Measurements from ENCODE around the gene PTPRG. TPM values are rescaled to one million over a fixed set of nuclear protein-coding genes. Genes with fewer than 3 reads are reported as not detected.

Gene PTPRG
- total RNA-seq, 1 experiment from 2014 or later: 69.3 TPM

- peaks cover 8% of the 10 kb centered on the region for H3K4me1 ChIP-seq (ENCODE audit: insufficient read depth, low read length)
- no peaks in the 10 kb centered on the region for H3K27me3 ChIP-seq (ENCODE audit: insufficient read depth, low read length)
- no peak overlapping the region for H3K14ac ChIP-seq (ENCODE audit: insufficient read depth, low read length)
- H3K4me1 Mint-ChIP-seq: peaks cover 17 to 22% of the 10 kb centered on the region in 2 experiments
- H2AK5ac ChIP-seq (ENCODE audit: insufficient read length, low read length): no peak overlapping the region
- peaks cover 2 to 3% of the 10 kb centered on the region in 2 experiments; a peak in 3 of 5 replicates for H3K9me3 Mint-ChIP-seq
- no peaks in the 10 kb centered on the region for H3K23me2 ChIP-seq (ENCODE audit: insufficient read length, low read depth, low read length, poor library complexity, severe bottlenecking)
- H3K4me2 ChIP-seq (ENCODE audit: insufficient read depth, insufficient read length, low read length): no peak overlapping the region
- no peak overlapping the region for H3K4ac ChIP-seq (ENCODE audit: low read depth, low read length)
- H2BK20ac ChIP-seq (ENCODE audit: low read depth, low read length, poor library complexity, severe bottlenecking): no peak overlapping the region
- WGBS (ENCODE audit: extremely low coverage, insufficient read length, low lambda C conversion rate): no CpG with 5 or more reads among the region's 3 CpGs
- H3K36me3 Mint-ChIP-seq (ENCODE audit: insufficient read depth in 1 of 3, low read depth in 3 of 3): peaks cover 32 to 49% (median 34%) of the 10 kb centered on the region in 3 experiments
- no peak overlapping the region for H2BK15ac ChIP-seq (ENCODE audit: low read depth, low read length)
- H3K79me2 ChIP-seq (ENCODE audit: insufficient read depth, low read length): peaks cover 63% of the 10 kb centered on the region
- H3K27ac ChIP-seq (ENCODE audit: insufficient read length, low read depth, low read length): no peak overlapping the region
- no peak overlapping the region for H3K23ac ChIP-seq (ENCODE audit: insufficient read length, low read depth, low read length)
- H4K5ac ChIP-seq (ENCODE audit: insufficient read length, low read depth, low read length): no peak overlapping the region
- no peak overlapping the region for H2BK12ac ChIP-seq (ENCODE audit: insufficient read length, low read depth, low read length)
- no peak overlapping the region for H3K18ac ChIP-seq (ENCODE audit: insufficient read length, low read depth, low read length)
- H3K79me1 ChIP-seq (ENCODE audit: insufficient read depth, low read depth, low read length, poor library complexity, severe bottlenecking): peaks cover 15% of the 10 kb centered on the region
- H3K27me3 Mint-ChIP-seq (ENCODE audit: low read depth): no peaks in the 10 kb centered on the region
- H3K9me3 ChIP-seq (ENCODE audit: control insufficient read depth, low read depth, low read length): no peaks in the 10 kb centered on the region
- no peaks in the 10 kb centered on the region for H4K20me1 ChIP-seq (ENCODE audit: control insufficient read depth, insufficient read depth, insufficient read length)
- no peak for DNase-seq
- H2BK5ac ChIP-seq (ENCODE audit: insufficient read length, low read length): no peak overlapping the region
- H3K9ac ChIP-seq (ENCODE audit: extremely low read depth, insufficient read length, low read length): no peak overlapping the region
- H3K27ac Mint-ChIP-seq: peak overlapping the region in 2 of 3 experiments; percentile 5 to 59; a peak in 1 of 7 replicates
- no peak overlapping the region for H3K56ac ChIP-seq (ENCODE audit: insufficient read length, low read depth, low read length)
- no peak overlapping the region for H4K91ac ChIP-seq (ENCODE audit: insufficient read length, low read depth, low read length)
- no peak overlapping the region for H2BK120ac ChIP-seq (ENCODE audit: low read depth, low read length, poor library complexity, severe bottlenecking)
- no peak overlapping the region for H3T11ph ChIP-seq (ENCODE audit: low read length)
- TF ChIP-seq CTCF (conservative IDR thresholded peaks at IDR 0.05): no peak
- no peak overlapping the region for H2AFZ ChIP-seq (ENCODE audit: low read length)
- no peak overlapping the region for H4K8ac ChIP-seq (replicated peaks; ENCODE audit: insufficient read length, low read depth, low read length)
- no peak overlapping the region for H3K4me3 Mint-ChIP-seq
Observed at GRCh38 chr3:61602466-61602865, 41.1 kb downstream of the PTPRG start.
